HCT116 (cell line): ENCODE data around the gene PAQR4.

Experiments
- CBX3 ChIP-seq: IDR thresholded peaks from 2 replicates; pipeline ENCODE4 v1.6.1; 2012; ENCODE audit warnings: low read depth
- CTCF ChIP-seq, 3 experiments: fragments of 200-600 bp in 1 of 3; sonication (generic) in 1 of 3; IDR thresholded peaks in 2 of 3; conservative IDR thresholded peaks in 1 of 3; 2 replicates each; pipeline ENCODE4 v1.5.1; 2012 to 2017; ENCODE audit warnings: low read depth in 2 of 3, low read length in 2 of 3, antibody characterized with exemption in 1 of 3, borderline replicate concordance in 1 of 3, control low read depth in 1 of 3, mild to moderate bottlenecking in 1 of 3, mixed read lengths in 1 of 3, mixed run types in 1 of 3, moderate library complexity in 1 of 3; ENCODE audit not compliant: insufficient read depth in 1 of 3
- EGR1 ChIP-seq: IDR thresholded peaks from 2 replicates; pipeline ENCODE4 v1.6.1; 2012; ENCODE audit warnings: low read depth
- EZH2 ChIP-seq: fragments of 200-600 bp; sonication (generic); IDR thresholded peaks from 2 replicates; pipeline ENCODE4 v1.6.1; 2017; ENCODE audit warnings: antibody characterized with exemption, mixed run types
- POLR2A ChIP-seq: IDR thresholded peaks from 2 replicates; pipeline ENCODE4 v1.7.0; 2011; ENCODE audit warnings: borderline replicate concordance; ENCODE audit not compliant: insufficient read depth, insufficient read length; ENCODE audit errors: extremely low read depth
- POLR2AphosphoS5 ChIP-seq: IDR thresholded peaks from 2 replicates; pipeline ENCODE4 v1.6.1; 2011; ENCODE audit warnings: mild to moderate bottlenecking, low read depth, low read length, moderate library complexity
- RAD21 ChIP-seq: IDR thresholded peaks from 2 replicates; pipeline ENCODE4 v1.6.1; 2012; ENCODE audit warnings: low read depth, mild to moderate bottlenecking
- YY1 ChIP-seq: IDR thresholded peaks from 2 replicates; pipeline ENCODE4 v1.6.1; 2011; ENCODE audit warnings: low read length, low read depth, moderate library complexity, mild to moderate bottlenecking; ENCODE audit not compliant: insufficient replicate concordance; ENCODE audit errors: extremely low read depth
- ZFX ChIP-seq: fragments of 450-650 bp; IDR thresholded peaks from 2 replicates; pipeline ENCODE4 v1.6.1; 2017

- TF ChIP-seq RAD21 (no peak), EZH2 (no peak), CBX3 (no peak), YY1 (no peak), CTCF (IDR thresholded peaks at IDR 0.05 in 2 of 3, conservative IDR thresholded peaks at IDR 0.05 in 1 of 3; ENCODE audit: borderline replicate concordance in 1 of 3, insufficient read depth in 1 of 3, low read depth in 2 of 3, low read length in 2 of 3) (no peak), POLR2A (no peak), ZFX (no peak), EGR1 (no peak), POLR2AphosphoS5 (no peak)
Measured at GRCh38 chr16:3000540-3000939, 31.4 kb downstream of the PAQR4 start.
